ENCODE results near the gene LRRC8D. TPM values are rescaled to one million over a fixed set of nuclear protein-coding genes. Genes with fewer than 3 reads are reported as not detected.
A peak's percentile ranks its signal among the peaks of the same experiment; 100 is the strongest.
"Not testable (repeated sequence)": the region's sequence is repeated elsewhere in the genome, so short reads cannot be mapped to it uniquely, and the experiment has no call there.

Gene LRRC8D
- total RNA-seq, 3 donors from 2014 or later (not counting 1 experiment from before 2014, with no cell fraction given) = 16.2 to 26.2 (median 17.1) TPM

- no peak overlapping the region for H3K4me3 ChIP-seq (ENCODE audit: low read length)
- 79% methylated on average over 3 of the region's 5 CpGs for WGBS (ENCODE audit: insufficient coverage)
- Mint-ChIP-seq H3K36me3 (no peaks in the 10 kb centered on the region), H3K4me3 (no peak overlapping the region), H3K9me3 (no peaks in the 10 kb centered on the region), H3K27me3 (ENCODE audit: low read depth in 2 of 2) (no peaks in the 10 kb centered on the region), H3K27ac (no peak overlapping the region), H3K4me1 (peaks cover 0 to 2% of the 10 kb centered on the region in 2 donors)
- intact Hi-C loops (cut with micrococcal nuclease) = no loop called here
- no peaks in the 10 kb centered on the region for H3K36me3 ChIP-seq (ENCODE audit: control insufficient read depth, insufficient read depth, low read length)
- no peak overlapping the region for H3K27ac ChIP-seq (ENCODE audit: low read length)
- no peaks in the 10 kb centered on the region for H3K27me3 ChIP-seq (ENCODE audit: control insufficient read depth, insufficient read depth, low read length)
- TF ChIP-seq, protein P1, sequence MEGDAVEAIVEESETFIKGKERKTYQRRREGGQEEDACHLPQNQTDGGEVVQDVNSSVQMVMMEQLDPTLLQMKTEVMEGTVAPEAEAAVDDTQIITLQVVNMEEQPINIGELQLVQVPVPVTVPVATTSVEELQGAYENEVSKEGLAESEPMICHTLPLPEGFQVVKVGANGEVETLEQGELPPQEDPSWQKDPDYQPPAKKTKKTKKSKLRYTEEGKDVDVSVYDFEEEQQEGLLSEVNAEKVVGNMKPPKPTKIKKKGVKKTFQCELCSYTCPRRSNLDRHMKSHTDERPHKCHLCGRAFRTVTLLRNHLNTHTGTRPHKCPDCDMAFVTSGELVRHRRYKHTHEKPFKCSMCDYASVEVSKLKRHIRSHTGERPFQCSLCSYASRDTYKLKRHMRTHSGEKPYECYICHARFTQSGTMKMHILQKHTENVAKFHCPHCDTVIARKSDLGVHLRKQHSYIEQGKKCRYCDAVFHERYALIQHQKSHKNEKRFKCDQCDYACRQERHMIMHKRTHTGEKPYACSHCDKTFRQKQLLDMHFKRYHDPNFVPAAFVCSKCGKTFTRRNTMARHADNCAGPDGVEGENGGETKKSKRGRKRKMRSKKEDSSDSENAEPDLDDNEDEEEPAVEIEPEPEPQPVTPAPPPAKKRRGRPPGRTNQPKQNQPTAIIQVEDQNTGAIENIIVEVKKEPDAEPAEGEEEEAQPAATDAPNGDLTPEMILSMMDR (IDR thresholded peaks at IDR 0.05) = no peak
- no peaks in the 10 kb centered on the region for H3K4me1 ChIP-seq (ENCODE audit: control insufficient read depth, insufficient read depth, low read length)
- ATAC-seq = no peak
- H3K9me3 ChIP-seq (ENCODE audit: control insufficient read depth, insufficient read depth, low read length) = no peaks in the 10 kb centered on the region
- DNase-seq = no peak
These were observed 26.4 kb upstream of the LRRC8D start for GRCh38 chr1:89794406-89794805.

DNA sequence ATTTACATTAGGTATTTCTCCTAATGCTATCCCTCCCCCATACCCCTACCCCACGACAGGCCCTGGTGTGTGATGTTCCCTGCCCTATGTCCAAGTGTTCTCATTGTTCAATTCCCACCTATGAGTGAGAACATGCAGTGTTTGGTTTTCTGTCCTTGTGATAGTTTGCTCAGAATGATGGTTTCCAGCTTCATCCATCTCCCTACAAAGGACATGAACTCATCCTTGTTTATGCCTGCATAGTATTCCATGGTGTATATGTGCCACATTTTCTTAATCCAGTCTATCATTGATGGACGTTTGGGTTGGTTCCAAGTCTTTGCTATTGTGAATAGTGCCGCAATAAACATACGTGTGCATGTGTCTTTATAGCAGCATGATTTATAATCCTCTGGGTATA is 25.3 kb upstream of the LRRC8D start:
- H3K27ac ChIP-seq (ENCODE audit: low read length); DNase-seq; H3K27me3 ChIP-seq (ENCODE audit: control insufficient read depth, insufficient read depth, low read length); intact Hi-C loops (cut with micrococcal nuclease); H3K27me3 Mint-ChIP-seq (ENCODE audit: low read depth in 2 of 2); H3K4me3 ChIP-seq (ENCODE audit: low read length); H3K4me1 ChIP-seq (ENCODE audit: control insufficient read depth, insufficient read depth, low read length); H3K27ac Mint-ChIP-seq; H3K36me3 ChIP-seq (ENCODE audit: control insufficient read depth, insufficient read depth, low read length); H3K4me1 Mint-ChIP-seq; H3K9me3 ChIP-seq (ENCODE audit: control insufficient read depth, insufficient read depth, low read length); H3K36me3 Mint-ChIP-seq; H3K9me3 Mint-ChIP-seq; ATAC-seq; H3K4me3 Mint-ChIP-seq: not testable (repeated sequence)
- WGBS (ENCODE audit: insufficient coverage) = no CpG with 5 or more reads among the region's 4 CpGs

GRCh38 chr1:89797876-89798275 is 23.0 kb upstream of the LRRC8D start:
- H3K27ac ChIP-seq (ENCODE audit: low read length); H3K9me3 ChIP-seq (ENCODE audit: control insufficient read depth, insufficient read depth, low read length); H3K9me3 Mint-ChIP-seq; H3K4me3 Mint-ChIP-seq; H3K27ac Mint-ChIP-seq; intact Hi-C loops (cut with micrococcal nuclease); DNase-seq; H3K27me3 ChIP-seq (ENCODE audit: control insufficient read depth, insufficient read depth, low read length); H3K4me1 Mint-ChIP-seq; ATAC-seq; H3K27me3 Mint-ChIP-seq (ENCODE audit: low read depth in 2 of 2); H3K36me3 ChIP-seq (ENCODE audit: control insufficient read depth, insufficient read depth, low read length); H3K36me3 Mint-ChIP-seq; H3K4me1 ChIP-seq (ENCODE audit: control insufficient read depth, insufficient read depth, low read length); H3K4me3 ChIP-seq (ENCODE audit: low read length): not testable (repeated sequence)
- WGBS (ENCODE audit: insufficient coverage) = 96% methylated on average over 32 of the region's 32 CpGs

GRCh38 chr1:89799495-89799894 is 21.3 kb upstream of the LRRC8D start:
- no peak for DNase-seq

More at GRCh38 chr1:89799495-89799894, 21.3 kb upstream of the LRRC8D start:
- Mint-ChIP-seq H3K4me3 (no peak overlapping the region), H3K27me3 (ENCODE audit: low read depth in 2 of 2) (no peaks in the 10 kb centered on the region), H3K4me1 (peaks cover 0 to 7% of the 10 kb centered on the region in 2 donors), H3K36me3 (no peaks in the 10 kb centered on the region), H3K27ac (no peak overlapping the region), H3K9me3 (no peaks in the 10 kb centered on the region)
- TF ChIP-seq, protein P1 (IDR thresholded peaks at IDR 0.05) = no peak
- Histone ChIP-seq H3K4me1 (ENCODE audit: control insufficient read depth, insufficient read depth, low read length) (no peaks in the 10 kb centered on the region), H3K4me3 (ENCODE audit: low read length) (no peak overlapping the region), H3K36me3 (ENCODE audit: control insufficient read depth, insufficient read depth, low read length) (no peaks in the 10 kb centered on the region), H3K27ac (ENCODE audit: low read length) (no peak overlapping the region), H3K27me3 (ENCODE audit: control insufficient read depth, insufficient read depth, low read length) (no peaks in the 10 kb centered on the region), H3K9me3 (ENCODE audit: control insufficient read depth, insufficient read depth, low read length) (no peaks in the 10 kb centered on the region)
- WGBS (ENCODE audit: insufficient coverage) = 14% methylated on average over 2 of the region's 4 CpGs
- ATAC-seq = peak in 1 of 3 donors; percentile 49
- intact Hi-C loops (cut with micrococcal nuclease) = no loop called here

Measured in natural killer cell (primary cell).